ENCODE results near the gene DNAJC27. TPM values are rescaled to one million over a fixed set of nuclear protein-coding genes. Genes with fewer than 3 reads are reported as not detected.

DNAJC27 gene
- polyA plus RNA-seq, 1 of the 3 experiments (the other 2 are of a cell fraction) = 2.4 TPM

GRCh38 chr2:25009954-25010353 is 38.2 kb upstream of the DNAJC27 start:
- Histone ChIP-seq H3K27me3 (ENCODE audit: insufficient read depth) (no peaks in the 10 kb centered on the region), H3K4me1 (ENCODE audit: control insufficient read depth in 1 of 2, insufficient read depth in 2 of 2, low read depth in 1 of 2, low read length in 1 of 2) (peaks cover 0 to 6% of the 10 kb centered on the region in 2 experiments; a peak in 1 of 4 replicates), H3K9me3 (no peaks in the 10 kb centered on the region), H3K79me2 (ENCODE audit: insufficient read depth) (no peaks in the 10 kb centered on the region), H3K27ac (ENCODE audit: low read depth in 2 of 2, low read length in 1 of 2) (no peak overlapping the region), H3K4me2 (no peak overlapping the region), H3K36me3 (replicated peaks in 1 of 2; ENCODE audit: control insufficient read depth in 1 of 2, insufficient read depth in 2 of 2, low read length in 1 of 2) (no peaks in the 10 kb centered on the region), H2AFZ (ENCODE audit: low read depth) (no peak overlapping the region), H3K4me3 (ENCODE audit: low read depth in 2 of 2, low read length in 1 of 2) (no peak overlapping the region), H3K9ac (no peak overlapping the region), H3K9me2 (no peaks in the 10 kb centered on the region), H3F3A (replicated peaks; ENCODE audit: insufficient read depth) (no peaks in the 10 kb centered on the region), H4K20me1 (ENCODE audit: insufficient read depth) (no peaks in the 10 kb centered on the region)
- ChIA-PET POLR2A (interaction anchor here (0.6 kb wide), 1 partner anchor 15 kb away, joined by 5 read pairs; no protein-coding TSS in a partner anchor), CTCF (interaction anchor here (1.1 to 1.7 kb wide), 5 partner anchors 9 to 35 kb away, joined by 3 to 9 read pairs (median 5); no protein-coding TSS in a partner anchor)
- 81% methylated on average over 11 of the region's 11 CpGs for whole genome bisulfite sequencing (ENCODE audit: low lambda C conversion rate)
- TF ChIP-seq POLR2AphosphoS5 (IDR thresholded peaks at IDR 0.05; ENCODE audit: low read depth, low read length) (no peak), RAD21 (IDR thresholded peaks at IDR 0.05; ENCODE audit: low read length) (no peak), YY1 (IDR thresholded peaks at IDR 0.05; ENCODE audit: low read depth) (no peak)
- DNase-seq = no peak

DNA sequence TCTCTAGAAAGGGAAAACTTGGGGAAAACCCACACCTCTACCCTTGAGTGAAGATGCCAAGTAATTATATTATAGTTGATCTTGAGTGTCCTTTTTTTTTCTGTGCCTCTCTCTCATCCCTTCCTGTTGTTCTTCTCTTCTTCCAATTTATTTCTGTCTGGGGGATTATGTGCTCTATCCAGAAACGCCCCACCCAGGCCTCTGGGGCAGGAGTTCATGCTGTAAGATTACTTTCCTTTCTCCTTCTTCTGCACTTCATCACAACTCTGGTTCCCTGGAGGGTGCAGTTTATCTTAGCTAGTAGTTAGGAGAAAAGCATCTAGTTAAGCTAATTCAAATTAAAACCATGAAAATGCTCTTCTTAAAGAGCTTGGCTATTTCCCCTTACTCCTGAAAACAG is 30.3 kb upstream of the DNAJC27 start:
- no peak for DNase-seq
- Histone ChIP-seq H3K4me2 (no peak overlapping the region), H3K4me3 (ENCODE audit: low read depth in 2 of 2, low read length in 1 of 2) (no peak overlapping the region), H3K27ac (ENCODE audit: low read depth in 2 of 2, low read length in 1 of 2) (no peak overlapping the region), H4K20me1 (ENCODE audit: insufficient read depth) (no peaks in the 10 kb centered on the region), H3K9me2 (no peaks in the 10 kb centered on the region), H3F3A (replicated peaks; ENCODE audit: insufficient read depth) (peaks cover 15% of the 10 kb centered on the region), H2AFZ (ENCODE audit: low read depth) (no peak overlapping the region), H3K9ac (no peak overlapping the region), H3K79me2 (ENCODE audit: insufficient read depth) (no peaks in the 10 kb centered on the region), H3K27me3 (ENCODE audit: insufficient read depth) (no peaks in the 10 kb centered on the region), H3K36me3 (replicated peaks in 1 of 2; ENCODE audit: control insufficient read depth in 1 of 2, insufficient read depth in 2 of 2, low read length in 1 of 2) (no peaks in the 10 kb centered on the region), H3K9me3 (no peaks in the 10 kb centered on the region), H3K4me1 (ENCODE audit: control insufficient read depth in 1 of 2, insufficient read depth in 2 of 2, low read depth in 1 of 2, low read length in 1 of 2) (peaks cover 6 to 9% of the 10 kb centered on the region in 2 experiments; a peak in 3 of 4 replicates)
- POLR2A ChIA-PET = no interaction called here
- 41% methylated on average over 1 of the region's 1 CpG for WGBS (ENCODE audit: low lambda C conversion rate)
- CTCF ChIA-PET = interaction anchor here (0.9 to 1.0 kb wide), 2 partner anchors 10 to 27 kb away, joined by 3 to 4 read pairs; no protein-coding TSS in a partner anchor
- TF ChIP-seq PBX3 (IDR thresholded peaks at IDR 0.05) = no peak
- TF ChIP-seq, protein P1, sequence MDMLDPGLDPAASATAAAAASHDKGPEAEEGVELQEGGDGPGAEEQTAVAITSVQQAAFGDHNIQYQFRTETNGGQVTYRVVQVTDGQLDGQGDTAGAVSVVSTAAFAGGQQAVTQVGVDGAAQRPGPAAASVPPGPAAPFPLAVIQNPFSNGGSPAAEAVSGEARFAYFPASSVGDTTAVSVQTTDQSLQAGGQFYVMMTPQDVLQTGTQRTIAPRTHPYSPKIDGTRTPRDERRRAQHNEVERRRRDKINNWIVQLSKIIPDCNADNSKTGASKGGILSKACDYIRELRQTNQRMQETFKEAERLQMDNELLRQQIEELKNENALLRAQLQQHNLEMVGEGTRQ (IDR thresholded peaks at IDR 0.05; ENCODE audit: borderline replicate concordance, low read depth, low read length) = no peak
- TF ChIP-seq JUND (IDR thresholded peaks at IDR 0.05) = no peak
- no peak for TF ChIP-seq ELF1 (IDR thresholded peaks at IDR 0.05)
- TF ChIP-seq CTCF (IDR thresholded peaks at IDR 0.05) = no peak
- TF ChIP-seq MEF2A (IDR thresholded peaks at IDR 0.05; ENCODE audit: borderline replicate concordance, low read depth) = no peak
- TF ChIP-seq USF1 (IDR thresholded peaks at IDR 0.05; ENCODE audit: borderline replicate concordance, low read depth) = no peak
- TF ChIP-seq MAX (IDR thresholded peaks at IDR 0.05; ENCODE audit: low read depth) = no peak
- TF ChIP-seq, protein P2, sequence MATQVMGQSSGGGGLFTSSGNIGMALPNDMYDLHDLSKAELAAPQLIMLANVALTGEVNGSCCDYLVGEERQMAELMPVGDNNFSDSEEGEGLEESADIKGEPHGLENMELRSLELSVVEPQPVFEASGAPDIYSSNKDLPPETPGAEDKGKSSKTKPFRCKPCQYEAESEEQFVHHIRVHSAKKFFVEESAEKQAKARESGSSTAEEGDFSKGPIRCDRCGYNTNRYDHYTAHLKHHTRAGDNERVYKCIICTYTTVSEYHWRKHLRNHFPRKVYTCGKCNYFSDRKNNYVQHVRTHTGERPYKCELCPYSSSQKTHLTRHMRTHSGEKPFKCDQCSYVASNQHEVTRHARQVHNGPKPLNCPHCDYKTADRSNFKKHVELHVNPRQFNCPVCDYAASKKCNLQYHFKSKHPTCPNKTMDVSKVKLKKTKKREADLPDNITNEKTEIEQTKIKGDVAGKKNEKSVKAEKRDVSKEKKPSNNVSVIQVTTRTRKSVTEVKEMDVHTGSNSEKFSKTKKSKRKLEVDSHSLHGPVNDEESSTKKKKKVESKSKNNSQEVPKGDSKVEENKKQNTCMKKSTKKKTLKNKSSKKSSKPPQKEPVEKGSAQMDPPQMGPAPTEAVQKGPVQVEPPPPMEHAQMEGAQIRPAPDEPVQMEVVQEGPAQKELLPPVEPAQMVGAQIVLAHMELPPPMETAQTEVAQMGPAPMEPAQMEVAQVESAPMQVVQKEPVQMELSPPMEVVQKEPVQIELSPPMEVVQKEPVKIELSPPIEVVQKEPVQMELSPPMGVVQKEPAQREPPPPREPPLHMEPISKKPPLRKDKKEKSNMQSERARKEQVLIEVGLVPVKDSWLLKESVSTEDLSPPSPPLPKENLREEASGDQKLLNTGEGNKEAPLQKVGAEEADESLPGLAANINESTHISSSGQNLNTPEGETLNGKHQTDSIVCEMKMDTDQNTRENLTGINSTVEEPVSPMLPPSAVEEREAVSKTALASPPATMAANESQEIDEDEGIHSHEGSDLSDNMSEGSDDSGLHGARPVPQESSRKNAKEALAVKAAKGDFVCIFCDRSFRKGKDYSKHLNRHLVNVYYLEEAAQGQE (IDR thresholded peaks at IDR 0.05; ENCODE audit: low read depth, low read length) = no peak
- TF ChIP-seq MXI1 (IDR thresholded peaks at IDR 0.05; ENCODE audit: low read depth, low read length) = no peak
- no peak for TF ChIP-seq FOSL2 (IDR thresholded peaks at IDR 0.05; ENCODE audit: borderline replicate concordance, low read depth)
- TF ChIP-seq RCOR1 (IDR thresholded peaks at IDR 0.05; ENCODE audit: low read length) = no peak
- TF ChIP-seq NFIC (IDR thresholded peaks at IDR 0.05; ENCODE audit: borderline replicate concordance) = no peak
- no peak for TF ChIP-seq TEAD4 (IDR thresholded peaks at IDR 0.05; ENCODE audit: borderline replicate concordance, insufficient read depth)
- no peak for TF ChIP-seq GATA2 (CRISPR knock-in tag; IDR thresholded peaks at IDR 0.05)
- TF ChIP-seq TAF1 (IDR thresholded peaks at IDR 0.05; ENCODE audit: borderline replicate concordance, low read depth, low read length) = no peak
